Sciatic nerve (tissue), 2 donors: ENCODE measurements around the gene USP24. TPM values are rescaled to one million over a fixed set of nuclear protein-coding genes. Genes with fewer than 3 reads are reported as not detected.

Source experiments
- ATAC-seq: fragments of 200-7000 bp; cut with Tn5 transposase; one replicate; pipeline ENCODE4 v1.9.1; 2020; ENCODE audit warnings: mild to moderate bottlenecking, moderate library complexity
- DNase-seq: peaks from one replicate; pipeline ENCODE4 v3.0.0-alpha.2; 2020; ENCODE audit warnings: low spot score
- intact Hi-C: fragments of 100-400 bp; cut with DNase I; formaldehyde crosslinking; loops from one replicate; pipeline ENCODE4 v1.14.2; 2022
- total RNA-seq: library from RNA; stranded (reverse); fragmentation: NEBNext Ultra II Directional; extraction: Animal tissue kit (Norgen Biotek cat#: 25700); gene quantifications from one replicate; pipeline ENCODE4 v1.2.1, GENCODE V29; 2021
- donor health status: DM: no; HTN: no; CAD: no.
- donor health status: DM: no; HTN: no; CAD: no.

USP24 gene, protein sequence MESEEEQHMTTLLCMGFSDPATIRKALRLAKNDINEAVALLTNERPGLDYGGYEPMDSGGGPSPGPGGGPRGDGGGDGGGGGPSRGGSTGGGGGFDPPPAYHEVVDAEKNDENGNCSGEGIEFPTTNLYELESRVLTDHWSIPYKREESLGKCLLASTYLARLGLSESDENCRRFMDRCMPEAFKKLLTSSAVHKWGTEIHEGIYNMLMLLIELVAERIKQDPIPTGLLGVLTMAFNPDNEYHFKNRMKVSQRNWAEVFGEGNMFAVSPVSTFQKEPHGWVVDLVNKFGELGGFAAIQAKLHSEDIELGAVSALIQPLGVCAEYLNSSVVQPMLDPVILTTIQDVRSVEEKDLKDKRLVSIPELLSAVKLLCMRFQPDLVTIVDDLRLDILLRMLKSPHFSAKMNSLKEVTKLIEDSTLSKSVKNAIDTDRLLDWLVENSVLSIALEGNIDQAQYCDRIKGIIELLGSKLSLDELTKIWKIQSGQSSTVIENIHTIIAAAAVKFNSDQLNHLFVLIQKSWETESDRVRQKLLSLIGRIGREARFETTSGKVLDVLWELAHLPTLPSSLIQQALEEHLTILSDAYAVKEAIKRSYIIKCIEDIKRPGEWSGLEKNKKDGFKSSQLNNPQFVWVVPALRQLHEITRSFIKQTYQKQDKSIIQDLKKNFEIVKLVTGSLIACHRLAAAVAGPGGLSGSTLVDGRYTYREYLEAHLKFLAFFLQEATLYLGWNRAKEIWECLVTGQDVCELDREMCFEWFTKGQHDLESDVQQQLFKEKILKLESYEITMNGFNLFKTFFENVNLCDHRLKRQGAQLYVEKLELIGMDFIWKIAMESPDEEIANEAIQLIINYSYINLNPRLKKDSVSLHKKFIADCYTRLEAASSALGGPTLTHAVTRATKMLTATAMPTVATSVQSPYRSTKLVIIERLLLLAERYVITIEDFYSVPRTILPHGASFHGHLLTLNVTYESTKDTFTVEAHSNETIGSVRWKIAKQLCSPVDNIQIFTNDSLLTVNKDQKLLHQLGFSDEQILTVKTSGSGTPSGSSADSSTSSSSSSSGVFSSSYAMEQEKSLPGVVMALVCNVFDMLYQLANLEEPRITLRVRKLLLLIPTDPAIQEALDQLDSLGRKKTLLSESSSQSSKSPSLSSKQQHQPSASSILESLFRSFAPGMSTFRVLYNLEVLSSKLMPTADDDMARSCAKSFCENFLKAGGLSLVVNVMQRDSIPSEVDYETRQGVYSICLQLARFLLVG (N-terminal part only)
- 57.6 TPM for total RNA-seq

DNA sequence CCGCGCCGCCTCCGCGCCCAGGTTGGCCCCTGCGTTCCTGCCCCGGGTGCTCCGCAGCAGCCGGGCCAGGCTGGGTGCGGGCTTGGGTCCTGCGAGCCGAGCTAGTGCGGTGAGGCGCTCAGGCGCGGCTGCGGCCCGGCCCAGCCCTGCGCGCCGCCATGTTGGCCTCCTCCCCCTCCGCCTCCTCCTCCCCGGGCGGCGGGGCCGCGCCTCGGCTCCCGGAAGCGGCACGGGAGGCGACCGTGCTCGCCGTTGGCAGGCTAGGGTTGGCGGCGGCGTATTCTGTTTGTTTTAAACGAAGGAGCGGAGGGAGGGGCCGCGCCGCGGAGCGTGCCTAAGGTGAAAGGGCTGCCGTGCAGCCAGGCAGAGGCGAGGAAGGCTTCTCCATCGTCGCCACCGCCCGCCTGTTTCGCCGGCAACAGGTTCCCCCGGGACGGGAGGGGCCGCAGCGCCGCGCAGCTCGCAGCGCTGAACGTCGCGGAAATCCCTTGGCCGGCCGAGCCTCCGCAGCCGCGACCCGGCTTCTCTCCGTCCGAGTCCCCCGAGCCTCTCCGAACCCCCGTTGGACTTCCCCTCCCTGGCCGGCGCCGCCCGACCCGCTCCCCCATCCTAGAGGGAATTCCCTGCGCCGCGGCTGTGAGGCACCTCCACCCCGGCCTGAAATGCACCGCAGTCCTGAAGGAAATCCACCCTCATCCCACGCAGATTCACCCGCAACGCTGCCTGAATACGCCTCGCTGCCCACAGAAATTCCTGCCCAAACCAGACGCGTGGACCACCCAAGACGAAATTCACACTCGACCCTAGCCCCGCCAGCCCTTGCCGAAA, at the start of gene USP24:
Gene USP24 (minus strand): TSS at position 171 of the 828 bp plus-strand sequence. CDS start 251 bp downstream, outside the sequence.
- peak; percentile 93 for ATAC-seq
- DNase-seq = peak; percentile 84
- intact Hi-C loops = no loop called here

DNA sequence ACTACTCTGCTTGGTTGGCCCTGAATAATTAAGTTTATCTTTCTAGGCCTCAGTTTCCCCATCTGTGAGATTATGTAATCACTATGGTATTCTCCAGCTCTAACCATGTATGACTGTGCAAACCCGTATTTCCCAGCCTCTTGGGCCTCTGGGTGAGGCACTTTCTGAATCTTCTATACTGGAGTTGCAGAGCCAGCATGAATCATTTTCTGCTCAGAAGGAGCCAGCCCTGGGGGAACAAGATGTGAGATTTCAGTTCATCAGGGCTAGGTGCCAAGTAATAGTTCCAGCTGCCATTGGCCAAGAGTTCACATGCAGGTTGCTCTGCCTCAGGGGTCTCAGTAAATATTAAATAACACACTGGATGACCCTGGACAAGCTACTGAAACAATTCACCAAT, 47.7 kb upstream of the USP24 start:
- no peak for DNase-seq
- ATAC-seq = no peak
- intact Hi-C loops = no loop called here

DNA sequence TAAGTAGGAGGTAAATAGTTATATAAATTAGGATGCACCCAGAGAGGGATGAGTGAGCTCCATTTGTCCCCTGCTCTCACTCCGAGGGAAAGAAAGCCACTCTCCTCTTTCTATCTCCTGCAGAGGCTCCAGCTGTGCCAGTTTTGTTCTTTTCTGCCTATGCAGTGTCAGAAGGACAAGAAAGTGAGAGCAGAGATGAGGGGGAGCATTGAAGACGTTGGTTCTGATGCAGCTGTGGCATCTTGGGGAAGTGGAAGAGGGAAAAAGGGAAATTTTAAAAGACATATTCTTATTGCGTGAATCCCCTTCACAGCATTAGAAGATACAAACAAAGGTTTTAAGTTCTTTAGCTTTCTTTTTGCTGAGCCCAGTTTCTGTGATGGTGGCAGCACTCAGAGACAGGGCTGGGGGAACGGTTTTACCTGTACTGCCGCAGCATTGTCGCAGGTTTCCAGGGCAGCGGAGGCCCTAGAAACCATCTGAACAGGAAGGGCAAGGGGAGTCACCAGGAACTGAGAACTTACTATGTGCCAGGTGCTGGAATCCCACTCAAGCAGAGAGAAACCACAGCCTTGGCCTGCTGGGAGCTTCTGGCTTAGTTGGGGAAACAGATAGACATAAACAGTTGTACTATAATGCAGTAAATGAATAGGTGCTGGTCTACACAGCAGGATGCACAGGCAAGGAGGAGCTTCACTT, 44.9 kb upstream of the USP24 start:
- DNase-seq (no peak), ATAC-seq (no peak)
- intact Hi-C loops = no loop called here

DNA sequence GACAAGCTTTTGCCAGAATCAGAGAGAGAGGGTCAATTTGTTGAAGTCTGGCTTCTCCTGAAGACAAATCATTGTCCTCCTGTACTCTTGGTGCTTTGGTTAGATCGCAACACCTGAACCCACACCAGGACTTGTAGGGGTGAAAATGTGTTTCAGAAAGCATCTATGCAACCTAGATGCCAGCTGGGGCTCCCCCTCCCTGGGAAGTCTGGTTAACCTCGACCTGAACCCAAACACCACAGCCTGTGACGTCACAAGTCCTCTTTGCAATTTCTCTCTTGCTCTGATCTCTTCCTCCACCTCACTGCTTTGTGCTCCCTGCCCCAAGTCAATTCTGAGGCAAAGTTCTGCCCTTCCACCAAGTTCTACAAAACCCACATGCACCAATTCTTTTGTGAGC, 42.8 kb upstream of the USP24 start:
- ATAC-seq = no peak
- DNase-seq = no peak
- intact Hi-C loops = no loop called here

DNA sequence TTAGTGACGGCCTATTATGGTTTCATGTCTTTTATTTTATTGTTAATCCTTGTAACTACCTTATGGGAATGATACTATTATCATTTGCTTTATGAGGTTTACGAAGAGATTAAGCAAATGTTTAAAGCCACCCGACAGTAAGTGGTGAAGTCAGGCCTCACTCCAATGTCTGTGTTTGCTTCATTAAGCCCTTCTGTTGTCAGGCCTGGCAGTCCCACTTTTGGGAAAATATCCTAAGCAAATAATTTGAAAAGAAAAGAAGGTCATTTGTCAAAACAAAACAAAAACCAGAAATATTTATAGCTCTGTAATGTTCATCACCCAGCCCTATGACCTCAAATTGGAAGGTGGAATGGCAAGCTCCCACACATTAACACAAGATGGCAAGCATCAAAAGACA, 40.7 kb upstream of the USP24 start:
- DNase-seq (no peak), ATAC-seq (no peak)
- intact Hi-C loops = no loop called here

DNA sequence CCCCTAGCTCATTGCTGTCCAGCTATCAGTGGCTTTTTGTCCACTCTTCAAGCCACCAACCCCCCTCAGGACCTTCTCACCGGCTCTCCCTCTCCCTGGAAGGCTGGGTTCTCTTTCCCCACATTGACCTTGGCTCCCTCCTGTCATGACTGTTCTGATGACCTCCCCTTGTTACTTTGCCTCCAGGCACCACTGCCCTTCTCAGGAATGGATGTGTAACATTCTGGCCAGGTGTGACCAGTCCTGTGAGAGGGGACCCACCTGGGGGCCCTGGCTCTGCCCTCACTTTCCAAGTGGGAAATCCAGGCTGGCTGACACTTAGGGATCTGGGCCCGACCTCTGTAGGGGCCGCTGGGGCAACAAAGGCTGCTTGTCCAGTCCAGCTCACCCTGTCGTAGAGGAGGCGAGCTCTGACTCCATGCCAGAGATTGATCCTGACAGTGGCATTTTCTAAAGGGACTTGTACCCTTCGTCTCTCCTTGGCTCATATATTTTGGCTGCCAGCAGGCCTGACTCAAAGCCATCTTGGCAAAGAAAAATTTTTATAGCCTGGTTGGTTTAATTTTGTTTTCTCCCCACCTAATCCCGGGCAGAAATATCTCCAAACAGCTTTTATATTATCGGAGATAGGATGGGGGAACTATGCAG, 37.9 kb upstream of the USP24 start:
- ATAC-seq (no peak), DNase-seq (no peak)
- intact Hi-C loops = no loop called here

DNA sequence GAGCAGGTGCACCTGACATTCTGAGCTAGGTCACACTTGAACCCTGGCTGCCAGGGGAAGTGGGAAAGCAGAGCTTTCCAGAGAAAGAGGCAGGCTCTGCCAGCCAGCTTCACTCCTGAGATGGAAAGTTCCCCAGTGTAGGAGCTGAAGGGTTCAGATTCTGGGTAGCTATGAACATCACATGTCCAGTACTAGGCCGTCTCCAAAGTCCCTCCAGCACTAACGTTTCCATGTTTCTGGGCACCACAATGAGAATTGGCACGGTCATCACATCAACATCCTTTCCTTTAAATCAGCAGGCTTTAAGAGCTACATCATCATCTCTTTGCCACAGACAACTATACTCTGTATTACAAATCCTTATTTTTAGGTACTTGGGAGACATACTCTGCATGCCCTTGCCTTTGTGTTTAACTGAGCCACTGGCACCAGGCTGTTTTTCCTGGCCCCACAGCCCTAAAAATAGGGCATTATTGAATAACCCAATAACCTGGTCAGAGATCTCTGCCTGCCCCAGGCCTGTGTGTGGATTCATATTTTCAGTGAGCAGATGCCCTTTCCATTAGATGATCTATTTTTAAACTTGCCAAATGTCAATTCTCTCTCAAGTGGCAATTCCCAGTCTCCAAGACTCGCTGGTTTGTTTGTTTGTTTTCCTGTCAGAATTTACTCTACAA, 35.4 kb upstream of the USP24 start:
- ATAC-seq (no peak), DNase-seq (no peak)
- intact Hi-C loops = no loop called here

DNA sequence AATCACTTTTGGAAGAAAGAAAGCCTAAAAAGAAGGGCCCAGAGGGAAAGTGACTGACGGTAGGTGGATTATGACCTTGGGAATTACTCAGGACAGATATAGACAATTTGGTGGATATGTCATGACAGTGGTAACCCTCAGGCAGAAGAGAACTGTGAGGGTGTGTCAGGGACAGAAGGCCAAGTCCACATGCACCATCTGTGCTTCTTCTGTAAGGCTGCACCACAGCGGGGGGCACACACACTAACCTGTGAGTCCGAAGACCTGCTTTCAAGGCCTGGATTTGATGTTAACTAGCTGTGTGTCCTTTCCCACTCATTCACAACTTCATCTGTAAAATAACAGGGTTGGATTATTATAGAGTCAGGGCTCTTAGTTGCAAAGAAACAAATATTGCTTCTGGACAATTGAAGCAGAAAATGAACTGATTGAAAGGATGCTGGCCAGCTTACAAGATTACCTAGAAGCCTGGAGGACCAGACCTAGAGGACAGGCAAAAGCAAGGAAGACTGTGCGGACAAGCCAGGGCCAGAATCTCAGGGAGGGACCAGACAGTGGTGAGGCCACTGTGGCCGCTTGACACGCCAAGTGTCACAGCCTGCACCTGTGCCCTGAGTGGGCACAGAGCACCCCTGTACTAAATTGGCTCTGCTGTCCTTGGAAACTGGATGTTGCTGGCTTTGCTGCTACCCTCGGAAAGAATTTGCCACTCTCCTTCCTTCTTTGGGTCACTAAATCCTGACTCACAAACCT, 34.7 kb upstream of the USP24 start:
- intact Hi-C loops = no loop called here
- ATAC-seq (no peak), DNase-seq (no peak)

DNA sequence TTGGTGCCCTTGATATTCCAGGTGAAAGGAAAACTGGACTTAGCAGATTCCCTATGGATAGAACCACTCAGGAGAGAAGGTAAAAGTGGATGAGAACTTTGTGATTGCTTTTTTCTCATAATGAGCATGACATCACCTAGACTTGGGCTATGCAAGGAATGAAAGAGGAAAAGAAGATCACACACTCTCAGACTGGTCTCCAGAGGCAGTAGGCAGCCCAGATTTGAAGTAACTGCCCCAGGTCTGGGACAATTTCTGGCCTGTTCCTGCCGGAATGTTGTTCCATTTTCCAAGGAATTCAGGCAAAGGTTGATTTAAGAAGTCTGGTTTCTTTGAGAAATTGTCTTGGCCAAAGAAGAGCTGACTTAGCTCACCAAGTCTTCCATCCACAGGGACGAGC, 31.7 kb upstream of the USP24 start:
- no peak for ATAC-seq
- DNase-seq = no peak
- intact Hi-C loops = no loop called here

DNA sequence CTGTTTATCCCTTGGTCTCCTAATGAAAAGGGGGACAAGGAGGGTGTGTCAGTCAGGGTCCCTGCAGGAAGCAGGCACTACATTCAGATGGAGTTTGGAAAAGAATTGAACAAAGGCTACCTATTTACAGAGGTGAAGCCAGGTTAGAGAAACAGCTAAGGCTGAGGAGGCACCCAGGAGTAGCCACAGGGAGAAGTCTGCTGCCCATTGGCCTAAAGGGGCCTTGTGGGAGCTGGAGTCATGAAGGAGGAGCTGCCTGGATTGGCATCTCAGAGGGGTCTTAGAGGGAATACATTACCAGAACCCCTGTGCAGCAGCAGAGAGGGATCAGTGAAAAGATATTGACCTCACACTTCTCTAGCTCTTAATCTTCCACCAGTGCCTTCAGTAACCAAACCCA, 31.2 kb upstream of the USP24 start:
- DNase-seq (no peak), ATAC-seq (no peak)
- intact Hi-C loops = no loop called here

DNA sequence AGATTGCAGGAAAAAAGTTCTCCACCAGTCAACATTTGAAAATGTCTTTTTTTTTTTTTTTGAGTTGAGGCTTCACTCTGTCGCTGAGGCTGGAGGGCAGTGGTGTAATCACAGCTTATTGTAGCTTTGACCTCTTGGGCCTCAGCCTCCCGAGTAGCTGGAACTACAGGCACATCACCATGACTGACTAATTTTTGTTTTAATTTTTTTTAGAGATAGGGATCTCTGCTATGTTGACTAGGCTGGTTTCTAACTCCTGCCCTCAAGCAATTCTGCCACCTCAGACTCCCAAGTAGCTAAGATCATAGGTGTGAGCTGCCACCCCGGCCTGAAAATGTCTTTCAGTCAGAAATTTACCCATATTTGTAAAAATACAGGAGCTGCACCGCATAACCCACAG, 30.6 kb upstream of the USP24 start:
- ATAC-seq = no peak
- intact Hi-C loops = no loop called here
- no peak for DNase-seq

DNA sequence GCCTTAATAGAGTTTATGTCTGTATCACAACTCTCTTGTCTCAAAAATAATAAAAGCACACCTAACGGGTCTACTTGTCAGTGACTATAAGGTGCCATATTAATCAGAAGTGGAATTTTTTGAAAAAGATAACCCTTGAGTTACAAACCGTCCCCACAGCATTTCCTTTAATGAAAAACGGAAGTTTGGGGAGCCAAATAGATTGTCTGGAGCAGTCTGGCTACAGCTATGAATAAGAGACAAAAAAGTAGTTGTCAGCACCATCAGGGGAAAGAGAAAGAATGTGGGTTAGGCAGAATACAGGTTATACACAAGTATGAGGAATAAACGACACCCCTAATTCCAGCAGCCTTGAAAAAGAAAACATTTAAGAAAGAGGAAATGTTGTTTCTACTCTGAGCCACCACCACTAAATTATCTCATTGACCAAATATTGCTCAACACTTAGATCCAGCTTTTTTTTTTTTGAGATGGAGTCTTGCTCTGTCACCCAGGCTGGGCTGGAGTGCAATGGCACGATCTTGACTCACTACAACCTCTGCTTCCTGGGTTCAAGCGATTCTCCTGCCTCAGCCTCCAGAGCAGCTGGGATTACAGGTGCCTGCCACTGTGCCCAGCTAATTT, 29.4 kb upstream of the USP24 start:
- intact Hi-C loops = no loop called here
- ATAC-seq (peak; percentile 76), DNase-seq (no peak)

DNA sequence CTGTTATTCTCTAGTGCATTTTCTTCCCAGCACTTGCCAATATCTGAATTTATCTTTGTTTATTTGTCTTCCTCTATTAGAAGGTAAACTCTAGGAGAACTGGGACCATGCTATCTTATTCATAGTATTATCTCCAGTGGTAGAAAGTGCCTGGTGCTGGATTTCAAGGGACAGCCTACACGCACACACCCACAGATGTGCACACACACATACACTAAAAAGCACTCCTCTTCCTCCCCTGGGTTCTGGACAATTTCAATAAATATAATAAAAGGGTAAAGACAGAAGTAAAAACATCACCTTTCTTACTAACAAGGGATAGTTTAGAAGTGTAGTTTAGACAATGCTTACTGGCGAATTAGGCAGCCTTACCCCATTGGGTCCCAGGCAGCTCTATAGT, 28.5 kb upstream of the USP24 start:
- intact Hi-C loops = no loop called here
- DNase-seq (no peak), ATAC-seq (no peak)

DNA sequence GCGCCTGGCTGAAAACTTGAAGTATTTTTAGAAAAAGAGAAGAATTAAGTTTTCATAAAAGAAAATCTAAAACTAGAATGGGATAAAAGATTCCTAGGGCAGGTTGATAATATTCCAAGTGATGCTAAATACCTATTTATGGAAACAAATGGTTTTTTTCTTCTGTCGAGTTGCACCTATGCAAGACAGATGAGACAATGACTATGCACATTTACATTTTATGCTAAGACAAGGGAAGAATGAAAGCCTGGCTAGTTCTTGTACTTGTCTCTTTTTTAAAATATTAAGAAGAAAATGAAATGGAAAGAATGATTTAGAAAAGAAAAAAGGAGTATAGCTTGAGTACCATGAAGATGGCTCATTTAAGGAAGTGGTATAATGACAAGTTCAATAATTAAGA, 24.4 kb upstream of the USP24 start:
- no peak for DNase-seq
- intact Hi-C loops = no loop called here
- no peak for ATAC-seq

DNA sequence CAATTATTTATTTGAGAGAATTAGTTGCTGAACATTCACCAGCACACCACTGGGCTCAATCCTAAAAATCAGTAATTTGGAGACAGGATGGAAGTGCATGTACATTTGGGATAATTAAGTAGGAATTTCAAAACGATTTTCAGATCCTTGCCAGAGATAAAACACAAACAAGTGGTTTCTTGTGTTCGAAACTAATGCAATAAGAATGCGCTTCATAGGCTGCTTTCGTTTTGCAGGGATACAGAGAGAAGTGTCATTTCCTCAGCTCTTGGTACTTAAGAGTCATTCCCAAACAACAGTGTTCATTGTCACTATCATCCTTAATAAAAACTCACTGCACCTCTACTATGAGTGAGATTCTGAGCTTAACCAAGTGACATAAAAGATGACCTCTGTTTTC, 20.6 kb upstream of the USP24 start:
- DNase-seq (no peak), ATAC-seq (peak; percentile 57)
- intact Hi-C loops = no loop called here

DNA sequence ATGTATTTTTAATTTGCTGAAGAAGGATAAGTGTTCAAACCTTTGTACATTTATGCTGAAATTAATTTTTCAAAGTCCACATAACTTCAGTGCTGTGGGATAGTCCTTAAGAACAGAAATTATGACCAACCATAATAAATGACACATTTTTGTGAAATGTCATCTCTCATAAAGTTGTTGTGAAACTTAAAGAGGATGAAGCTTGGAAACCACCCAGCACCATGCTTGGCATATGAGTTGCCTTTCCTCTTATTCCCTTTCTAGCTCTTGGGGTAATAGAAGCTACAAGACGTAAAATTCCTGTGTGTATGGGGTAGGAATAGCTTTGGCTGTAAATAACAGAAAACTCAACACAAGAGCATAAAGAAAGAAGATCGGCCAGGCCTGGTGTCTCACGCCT, 18.9 kb upstream of the USP24 start:
- no peak for DNase-seq
- intact Hi-C loops = no loop called here
- ATAC-seq = no peak
